NT2/D1 (cell line): ENCODE measurements around the gene LRRC26.

Experiments used
- YY1 ChIP-seq: IDR thresholded peaks from 2 replicates; pipeline ENCODE4 v1.6.1; 2011; ENCODE audit not compliant: insufficient read length, insufficient read depth
- ZNF274 ChIP-seq: IDR thresholded peaks from 2 replicates; pipeline ENCODE4 v1.6.1; 2011; ENCODE audit warnings: mild to moderate bottlenecking, low read depth, low read length

- TF ChIP-seq YY1 (no peak), ZNF274 (no peak)
Observed at GRCh38 chr9:137178201-137178938, 8.5 kb upstream of the LRRC26 start.
